NCI-H1694 treated with DMSO at 0.1 percent for 48 hours (cell line): ENCODE measurements around the gene DGKI.

Source experiments
- DNase-seq: peaks from one replicate; lab custom pipeline; 2025; lab: John Stamatoyannopoulos, UW

The DGKI gene

GRCh38 chr7:137591421-137591837, 255.3 kb downstream of the DGKI start:
- DNase-seq = no peak

- no peak for DNase-seq
These were observed 255.9 kb downstream of the DGKI start for GRCh38 chr7:137590756-137591305.

GRCh38 chr7:137590071-137590755, 256.6 kb downstream of the DGKI start:
- no peak for DNase-seq

GRCh38 chr7:137587326-137587725, 259.4 kb downstream of the DGKI start:
- DNase-seq = no peak

- no peak for DNase-seq
These were observed 261.2 kb downstream of the DGKI start for GRCh38 chr7:137585591-137585990.

GRCh38 chr7:137583172-137583571, 263.6 kb downstream of the DGKI start:
- no peak for DNase-seq

- DNase-seq = no peak
These were observed 266.7 kb downstream of the DGKI start for GRCh38 chr7:137579913-137580640.

- no peak for DNase-seq
These were observed 268.2 kb downstream of the DGKI start for GRCh38 chr7:137578541-137578940.

GRCh38 chr7:137577184-137577583, 269.6 kb downstream of the DGKI start:
- no peak for DNase-seq

- no peak for DNase-seq
These were observed 270.3 kb downstream of the DGKI start for GRCh38 chr7:137576481-137576880.

GRCh38 chr7:137574812-137575211, 272.0 kb downstream of the DGKI start:
- DNase-seq = no peak

GRCh38 chr7:137572056-137572784, 274.6 kb downstream of the DGKI start:
- DNase-seq = no peak

- DNase-seq = no peak
These were observed 282.1 kb downstream of the DGKI start for GRCh38 chr7:137564677-137565076.

- no peak for DNase-seq
These were observed 282.8 kb downstream of the DGKI start for GRCh38 chr7:137563981-137564380.

- no peak for DNase-seq
These were observed 299.3 kb downstream of the DGKI start for GRCh38 chr7:137547485-137547884.

GRCh38 chr7:137546671-137547070, 300.1 kb downstream of the DGKI start:
- DNase-seq = no peak

- DNase-seq = no peak
These were observed 300.8 kb downstream of the DGKI start for GRCh38 chr7:137546009-137546408.

- no peak for DNase-seq
These were observed 301.6 kb downstream of the DGKI start for GRCh38 chr7:137545059-137545716.

- no peak for DNase-seq
These were observed 302.2 kb downstream of the DGKI start for GRCh38 chr7:137544453-137545058.

- no peak for DNase-seq
These were observed 307.6 kb downstream of the DGKI start for GRCh38 chr7:137539111-137539715.

- DNase-seq = no peak
These were observed 308.4 kb downstream of the DGKI start for GRCh38 chr7:137538361-137538762.
